ENCODE data around the gene OTOL1. TPM values are rescaled to one million over a fixed set of nuclear protein-coding genes. Genes with fewer than 3 reads are reported as not detected.

OTOL1 gene
- total RNA-seq, 1 experiment from 2014 or later = not detected

DNA sequence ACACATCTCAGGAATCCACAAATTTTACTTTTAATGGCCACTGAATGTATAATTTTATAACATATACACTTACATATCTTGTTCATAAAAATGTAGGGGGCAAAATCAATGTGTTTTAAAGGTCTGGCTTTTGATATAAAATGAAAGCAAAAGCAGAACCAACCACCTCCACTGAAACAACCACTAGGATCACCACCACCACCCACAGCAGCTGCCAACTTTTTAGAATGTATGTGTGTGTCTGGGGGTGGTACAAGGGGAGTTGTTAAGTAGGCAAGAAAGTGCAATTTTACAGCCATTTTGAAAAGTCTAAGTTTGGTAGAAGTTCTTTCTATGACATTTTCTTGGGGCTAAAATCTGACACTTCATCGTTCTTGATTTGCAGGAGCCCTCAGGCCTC is 44.0 kb downstream of the OTOL1 start:
- no peak for DNase-seq (ENCODE audit: low read depth)

DNA sequence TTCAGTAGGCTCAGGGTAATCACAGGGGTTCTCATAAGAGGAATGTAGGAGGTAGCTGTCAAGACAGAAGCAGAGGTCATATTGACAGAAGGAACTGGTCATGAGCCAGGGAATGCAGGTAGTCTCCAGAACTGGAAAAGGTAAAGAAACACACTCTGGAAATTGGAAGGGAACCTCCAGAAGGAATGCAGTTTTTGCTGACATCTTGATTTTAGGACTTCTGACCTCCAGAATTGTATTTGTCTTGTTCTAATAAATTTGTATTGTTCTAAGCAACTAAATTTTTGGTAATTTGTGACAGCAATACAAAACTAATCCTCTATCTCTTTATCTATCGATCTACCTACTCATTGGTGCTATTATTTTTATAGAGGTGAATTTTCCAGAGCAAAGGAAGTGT is 49.2 kb downstream of the OTOL1 start:
- DNase-seq (ENCODE audit: low read depth) = no peak

DNA sequence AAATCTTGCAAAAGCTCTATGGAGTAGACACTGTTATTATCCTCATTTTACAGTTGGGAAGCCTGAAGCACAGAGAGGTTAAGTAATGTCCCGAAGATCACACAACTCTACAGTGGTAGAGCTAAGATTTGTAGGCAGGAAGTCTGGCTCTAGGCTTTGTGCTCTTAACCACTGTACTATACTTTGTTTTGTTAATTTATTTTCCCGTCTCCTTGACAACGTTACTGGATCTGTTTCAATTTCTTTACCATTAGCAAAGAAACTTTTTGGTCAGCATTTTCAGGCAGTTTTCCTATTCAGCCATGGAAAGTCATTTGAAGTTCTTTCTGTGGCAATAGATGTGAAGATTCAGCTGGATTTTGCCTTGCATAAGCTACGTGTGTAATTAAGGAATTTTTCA is 51.7 kb downstream of the OTOL1 start:
- DNase-seq (ENCODE audit: low read depth) = no peak

DNA sequence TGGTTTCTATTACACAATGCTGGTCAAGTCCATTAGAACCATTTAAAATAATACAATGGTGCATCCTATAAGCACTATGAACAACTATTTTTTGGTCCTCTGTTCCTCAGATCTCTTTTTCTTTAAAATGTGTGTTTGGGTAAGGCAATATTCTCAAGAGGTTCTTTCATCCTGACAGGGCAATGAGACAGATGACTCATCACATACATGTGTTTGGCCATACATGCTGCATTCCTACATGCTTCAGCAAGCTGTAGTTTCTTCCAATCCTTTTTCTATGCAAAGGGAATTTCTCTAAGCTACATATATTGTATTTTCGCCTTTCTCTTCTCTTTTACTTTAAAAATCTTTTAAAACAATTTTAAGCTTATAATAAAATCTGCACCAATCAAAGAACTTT is 52.7 kb downstream of the OTOL1 start:
- no peak for DNase-seq (ENCODE audit: low read depth)

DNA sequence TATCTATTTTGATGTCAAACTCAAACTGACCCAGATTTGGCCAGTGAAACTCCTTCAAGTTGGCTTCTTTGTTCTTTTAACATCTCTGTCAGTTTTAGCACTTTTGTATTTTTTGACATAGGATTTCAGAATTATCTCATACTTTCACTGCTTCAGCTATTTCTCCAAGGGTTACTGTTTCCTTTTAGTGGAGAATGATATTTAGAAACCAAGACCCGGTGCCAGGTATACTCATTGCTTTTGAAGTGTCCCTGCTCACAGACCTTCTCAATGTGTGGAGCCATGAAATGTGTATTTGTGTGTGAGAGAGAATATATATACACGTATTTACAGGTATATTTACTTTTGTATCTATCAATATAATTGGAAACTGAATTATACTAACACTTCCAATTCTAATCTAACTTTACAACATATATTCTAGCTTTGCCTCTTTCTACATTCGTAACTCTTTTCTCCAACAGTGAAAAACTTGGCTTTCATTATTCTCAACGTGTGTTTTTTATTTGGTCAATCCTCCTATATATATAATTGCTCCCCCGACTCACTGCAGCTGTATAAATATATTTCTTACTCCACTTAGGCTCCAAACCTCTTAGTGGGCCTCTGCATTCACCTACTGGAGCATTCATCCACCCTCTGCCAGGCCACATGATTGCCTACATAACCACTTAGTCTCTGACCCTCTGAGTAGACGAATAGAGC is 54.0 kb downstream of the OTOL1 start:
- no peak for DNase-seq (ENCODE audit: low read depth)

DNA sequence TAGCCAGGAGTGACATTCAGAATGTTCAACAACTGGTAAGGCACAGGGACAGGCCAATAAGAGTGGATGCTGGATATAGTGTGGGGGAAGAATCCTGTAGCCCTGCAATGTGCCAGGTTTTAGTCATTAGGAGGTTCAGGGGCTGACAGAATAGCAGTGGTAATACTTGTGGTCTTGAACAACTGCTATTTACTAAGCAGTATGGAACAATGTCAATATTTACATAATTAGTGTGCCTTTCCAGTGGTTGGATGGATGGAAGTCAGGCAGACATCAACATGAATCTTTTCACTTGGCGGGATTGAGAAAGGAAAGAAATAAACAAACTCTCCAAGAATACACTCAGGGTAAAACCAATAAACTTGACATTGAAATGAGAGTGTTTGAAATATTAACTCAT is 55.1 kb downstream of the OTOL1 start:
- DNase-seq (ENCODE audit: low read depth) = no peak

DNA sequence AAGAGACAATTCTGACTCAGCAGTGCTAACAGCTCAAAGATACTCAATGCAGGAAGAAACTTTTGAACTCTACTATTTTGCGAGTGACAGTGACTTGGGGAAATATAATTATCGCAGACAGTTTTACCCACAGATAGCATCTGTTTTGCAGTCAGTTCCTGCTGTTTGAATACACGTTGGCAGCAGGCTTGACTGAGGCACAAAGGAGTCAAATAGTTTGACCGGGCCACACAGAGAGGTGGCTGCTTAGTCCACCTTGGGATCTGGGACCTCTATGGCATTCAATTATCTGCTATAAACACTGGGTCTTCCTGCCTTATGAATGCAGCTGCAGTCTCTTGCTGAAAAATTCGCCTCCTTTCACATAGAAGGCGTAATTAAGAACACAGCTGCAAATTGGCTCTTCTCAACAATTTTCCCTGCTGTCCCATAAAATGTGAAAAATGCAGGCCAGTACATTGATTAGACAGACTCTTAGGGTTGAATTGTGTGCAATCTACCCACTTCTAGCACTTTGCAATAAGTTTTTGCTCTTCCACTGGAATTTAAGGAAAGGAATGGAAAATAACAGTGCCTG is 56.5 kb downstream of the OTOL1 start:
- no peak for DNase-seq (ENCODE audit: low read depth)

Other genes starting within 250 kb of the OTOL1 start
- not detected in 2 replicates for gene SPTSSB, start 125.3 kb upstream of the OTOL1 start, total RNA-seq (2014; rRNA removed; shearing (Covaris generic))

Measured in Daoy (cell line).